HG03571 (cell line): ENCODE measurements around the gene TENM3.

ENCODE experiments used
- ATAC-seq: cut with Tn5 transposase; IDR thresholded peaks from one replicate; pipeline ENCODE4 v1.9.1; 2021; ENCODE audit not compliant: unreplicated experiment

The TENM3 gene

DNA sequence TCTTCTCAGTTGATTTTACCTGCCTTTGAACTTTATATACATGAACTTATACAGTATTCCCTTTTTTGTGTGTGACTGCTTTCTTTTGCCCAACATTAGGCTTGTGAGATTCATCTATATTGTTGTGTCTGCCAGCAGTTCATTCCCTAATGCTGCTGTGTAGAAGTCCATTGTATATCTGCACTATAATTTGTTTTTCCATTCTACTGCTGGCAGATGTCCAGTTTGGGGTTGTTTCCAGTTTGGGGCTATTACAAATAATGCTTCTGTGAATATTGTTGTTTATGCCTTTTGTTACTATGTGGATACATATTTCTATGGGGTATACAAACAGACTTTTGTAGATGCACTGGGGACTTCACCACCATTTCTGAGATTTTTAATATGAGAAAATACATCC, 405.6 kb downstream of the TENM3 start:
- ATAC-seq: no peak

DNA sequence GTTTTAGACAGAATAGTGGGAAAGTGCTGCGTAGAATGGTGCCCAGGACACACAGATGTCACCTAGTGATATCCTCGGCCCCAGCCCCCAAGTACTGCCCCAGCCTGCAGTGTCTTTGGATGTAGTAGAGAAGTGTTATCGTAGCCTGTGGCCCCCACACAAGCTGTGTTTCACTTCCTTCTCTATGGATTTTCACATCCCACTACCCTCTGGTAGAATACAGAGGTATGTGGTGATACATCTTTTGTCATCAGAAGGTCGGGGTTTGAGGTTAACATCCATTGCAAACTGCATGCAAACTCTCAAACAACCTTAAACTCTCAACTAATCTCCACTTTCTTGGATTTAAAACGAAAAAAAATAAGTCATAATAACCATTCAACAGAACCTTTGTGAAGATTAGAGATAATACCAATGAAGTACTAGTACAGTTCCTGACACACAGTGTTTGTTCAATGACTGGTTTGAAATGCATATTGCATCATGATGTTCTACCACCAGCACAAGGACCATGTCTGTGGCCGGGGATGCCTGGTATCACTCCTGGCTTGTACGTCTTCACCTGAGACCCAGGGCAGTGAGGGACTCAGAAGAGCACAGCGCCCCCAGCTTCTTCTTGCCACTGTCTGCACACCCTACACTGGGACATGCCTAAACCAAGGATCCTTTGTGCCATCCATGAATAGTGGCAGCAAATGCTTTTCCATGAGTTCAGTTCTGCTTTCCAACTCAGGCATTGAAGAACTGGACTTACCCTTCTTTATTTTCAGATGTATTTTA, 406.7 kb downstream of the TENM3 start:
- ATAC-seq: no peak

DNA sequence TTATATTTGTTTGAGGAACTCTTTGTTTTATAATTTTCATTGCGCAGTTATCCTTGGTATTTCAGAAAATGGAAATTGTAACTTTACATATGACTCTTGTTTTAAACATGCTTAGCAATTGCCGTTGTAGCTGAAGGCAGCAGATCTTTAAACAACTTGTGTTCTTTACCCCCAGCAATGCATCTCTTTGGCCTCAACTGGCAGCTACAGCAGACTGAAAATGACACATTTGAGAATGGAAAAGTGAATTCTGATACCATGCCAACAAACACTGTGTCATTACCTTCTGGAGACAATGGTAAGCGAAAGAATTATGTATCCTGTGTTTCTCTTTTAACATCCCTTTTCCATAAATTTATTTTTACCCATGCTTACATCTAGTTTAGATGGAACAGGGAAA, 410.4 kb downstream of the TENM3 start:
- ATAC-seq: no peak

DNA sequence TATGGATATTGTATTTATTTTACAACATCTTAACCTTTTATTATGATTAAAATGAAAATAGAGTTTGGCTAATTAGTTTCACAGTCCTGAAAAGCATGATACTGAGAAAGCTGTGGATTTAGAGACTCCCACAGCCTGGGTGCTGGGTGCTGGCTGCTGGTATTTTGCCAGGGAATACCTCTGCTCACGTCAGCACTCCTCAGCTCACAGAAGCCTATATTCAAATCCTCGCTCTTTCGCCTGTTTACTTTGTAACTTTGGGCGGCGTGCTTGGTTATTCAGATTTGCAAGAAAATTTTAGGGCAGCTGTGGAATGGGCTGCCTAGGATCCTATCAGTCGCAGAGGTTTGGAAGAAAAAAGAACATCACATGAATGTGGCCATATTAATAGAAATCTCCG, 412.1 kb downstream of the TENM3 start:
- ATAC-seq: no peak

DNA sequence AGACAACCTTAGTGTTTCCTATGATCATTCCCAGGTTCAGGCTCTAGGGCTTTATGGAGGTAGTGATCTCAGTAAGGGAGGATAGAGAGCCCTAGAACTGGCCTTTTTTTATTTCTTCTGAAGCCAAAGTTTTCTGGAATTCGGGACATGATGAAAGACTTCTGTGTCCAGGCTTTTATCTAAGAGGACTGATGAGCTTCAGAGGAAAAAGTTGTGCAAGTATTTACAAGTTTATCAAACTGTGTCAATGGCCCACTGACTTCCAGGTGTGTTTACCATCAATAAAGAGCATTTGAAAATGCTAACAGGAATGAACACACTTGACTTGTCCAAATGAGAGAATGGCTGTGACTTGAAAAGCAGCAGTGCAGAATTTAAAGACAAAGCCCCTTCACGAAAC, 419.3 kb downstream of the TENM3 start:
- ATAC-seq: no peak

DNA sequence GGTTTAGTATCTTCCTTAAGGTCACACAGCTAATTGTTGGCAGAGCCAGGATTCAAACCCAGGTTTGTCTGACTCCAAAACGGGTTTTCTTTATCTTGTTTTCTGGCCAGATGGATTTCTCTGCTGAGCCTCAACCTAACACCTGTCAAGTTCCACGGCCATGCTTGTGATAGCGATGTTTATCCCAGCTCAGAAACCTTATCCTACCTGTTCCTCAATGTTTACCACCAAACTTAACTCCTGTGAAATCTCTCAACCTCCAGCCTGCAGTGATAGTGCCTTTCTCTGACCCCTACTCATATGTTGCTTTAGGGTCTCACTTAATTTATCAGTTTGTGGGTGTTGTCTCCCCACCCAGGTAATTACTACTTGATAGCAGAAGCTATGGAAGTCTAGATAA, 428.0 kb downstream of the TENM3 start:
- ATAC-seq: no peak

DNA sequence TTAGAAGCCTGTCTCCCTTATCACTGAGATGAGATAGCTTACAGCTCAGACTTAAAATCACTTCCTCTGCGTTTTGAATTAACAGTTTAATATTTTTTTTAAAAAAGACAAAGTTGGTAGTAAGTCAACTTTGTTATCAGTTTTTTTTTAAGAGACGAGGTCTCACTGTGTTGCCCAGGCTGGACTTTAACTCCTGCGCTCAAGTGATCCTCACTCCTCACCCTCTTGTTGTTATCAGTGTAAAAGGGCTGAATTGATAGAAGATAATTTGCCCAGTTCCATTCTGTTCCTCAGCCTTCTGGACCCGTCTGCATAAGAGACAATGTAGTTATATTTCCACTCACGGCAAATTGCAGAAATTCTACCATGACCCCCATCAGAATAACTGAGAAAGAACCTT, 428.5 kb downstream of the TENM3 start:
- ATAC-seq: no peak

DNA sequence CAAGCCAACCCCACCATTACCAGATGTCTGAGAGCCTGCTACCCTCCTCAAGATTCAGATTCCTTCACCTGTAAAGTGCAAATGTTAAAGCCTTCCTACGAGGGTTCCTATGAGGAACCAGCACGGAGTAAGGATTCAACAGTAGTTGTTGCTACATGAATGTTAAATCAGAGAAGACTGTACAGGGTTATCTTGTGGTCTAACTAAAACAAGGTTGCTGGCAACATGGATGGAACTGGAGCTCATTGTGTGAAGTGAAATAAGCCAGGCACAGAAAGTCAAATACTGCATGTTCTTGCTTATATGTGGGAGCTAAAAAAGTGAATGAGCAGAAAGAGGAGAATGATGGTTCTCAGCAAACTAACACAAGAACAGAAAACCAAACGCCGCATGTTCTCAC, 435.4 kb downstream of the TENM3 start:
- no peak for ATAC-seq

DNA sequence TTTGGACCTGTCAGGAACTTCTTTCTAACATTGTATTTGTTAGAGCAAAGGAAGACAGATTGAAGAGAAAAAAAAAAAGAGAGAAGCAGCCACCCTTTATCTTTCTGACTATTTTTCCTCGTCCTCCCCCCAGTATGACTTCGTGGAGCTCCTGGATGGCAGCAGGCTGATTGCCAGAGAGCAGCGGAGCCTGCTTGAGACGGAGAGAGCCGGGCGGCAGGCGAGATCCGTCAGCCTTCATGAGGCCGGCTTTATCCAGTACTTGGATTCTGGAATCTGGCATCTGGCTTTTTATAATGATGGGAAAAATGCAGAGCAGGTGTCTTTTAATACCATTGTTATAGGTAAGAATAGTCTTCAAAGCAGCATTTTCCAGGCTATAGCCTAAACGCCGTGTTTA, 436.3 kb downstream of the TENM3 start:
- no peak for ATAC-seq

DNA sequence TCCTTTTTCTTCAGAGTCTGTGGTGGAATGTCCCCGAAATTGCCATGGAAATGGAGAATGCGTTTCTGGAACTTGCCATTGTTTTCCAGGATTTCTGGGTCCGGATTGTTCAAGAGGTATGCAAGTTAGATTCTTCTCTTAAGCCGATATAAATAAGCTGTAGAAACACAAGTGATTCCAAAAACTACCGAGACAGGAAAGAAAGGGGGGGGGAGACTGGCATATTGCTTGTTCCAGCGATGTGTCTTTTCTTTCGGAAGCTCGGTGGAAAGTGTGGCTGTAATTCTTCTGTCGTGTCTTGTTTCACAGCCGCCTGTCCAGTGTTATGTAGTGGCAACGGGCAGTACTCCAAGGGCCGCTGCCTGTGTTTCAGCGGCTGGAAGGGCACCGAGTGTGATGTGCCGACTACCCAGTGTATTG, 437.0 kb downstream of the TENM3 start:
- ATAC-seq: no peak

DNA sequence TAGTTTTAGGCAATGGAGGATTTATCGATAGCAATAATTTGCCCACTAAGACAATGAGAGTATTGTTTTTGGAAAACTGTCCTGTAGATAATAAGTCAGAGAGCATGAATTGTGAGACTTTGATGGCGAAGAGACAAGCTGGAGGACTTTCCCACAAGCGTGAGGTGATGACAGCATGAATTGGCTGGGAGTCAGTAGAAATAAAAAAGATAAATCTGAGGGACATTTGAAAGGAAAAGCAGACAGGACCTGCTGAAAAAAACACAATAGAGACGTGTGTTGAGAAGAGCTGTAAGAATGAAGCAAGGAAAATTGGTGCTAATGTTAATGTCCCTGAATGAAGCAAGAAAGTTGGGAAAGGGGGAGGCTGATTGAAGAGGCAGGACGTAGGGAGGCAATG, 440.5 kb downstream of the TENM3 start:
- no peak for ATAC-seq

DNA sequence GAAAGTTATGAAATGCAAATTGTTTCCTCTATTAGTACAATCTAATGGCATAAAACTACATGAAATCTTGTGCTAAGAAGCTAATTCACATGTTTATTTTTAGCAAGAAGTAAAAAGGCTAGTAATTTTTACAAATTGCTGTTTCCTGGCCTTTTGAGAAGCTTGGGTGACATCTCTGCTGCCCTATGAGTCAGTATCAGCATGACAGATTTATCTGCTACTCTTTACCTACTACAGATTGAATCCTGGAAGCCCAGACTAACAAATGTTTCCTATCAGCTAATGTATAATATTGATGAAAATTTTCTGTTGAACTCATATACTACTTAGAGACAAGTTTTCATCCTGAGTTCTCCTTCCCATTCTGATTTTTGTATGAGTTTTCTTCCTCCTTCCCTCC, 441.6 kb downstream of the TENM3 start:
- no peak for ATAC-seq

DNA sequence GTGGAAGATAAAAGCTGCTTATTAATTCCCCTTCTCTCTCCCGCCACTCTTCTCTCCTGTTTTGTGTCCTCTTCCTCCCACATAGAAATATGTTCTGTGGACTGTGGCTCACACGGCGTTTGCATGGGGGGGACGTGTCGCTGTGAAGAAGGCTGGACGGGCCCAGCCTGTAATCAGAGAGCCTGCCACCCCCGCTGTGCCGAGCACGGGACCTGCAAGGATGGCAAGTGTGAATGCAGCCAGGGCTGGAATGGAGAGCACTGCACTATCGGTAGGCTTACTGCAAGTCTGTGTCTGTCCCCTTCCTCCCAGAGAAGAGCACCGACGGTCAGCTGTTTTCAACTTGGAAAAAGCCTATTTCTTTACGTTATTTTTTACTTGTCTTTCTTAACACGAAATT, 444.9 kb downstream of the TENM3 start:
- no peak for ATAC-seq

DNA sequence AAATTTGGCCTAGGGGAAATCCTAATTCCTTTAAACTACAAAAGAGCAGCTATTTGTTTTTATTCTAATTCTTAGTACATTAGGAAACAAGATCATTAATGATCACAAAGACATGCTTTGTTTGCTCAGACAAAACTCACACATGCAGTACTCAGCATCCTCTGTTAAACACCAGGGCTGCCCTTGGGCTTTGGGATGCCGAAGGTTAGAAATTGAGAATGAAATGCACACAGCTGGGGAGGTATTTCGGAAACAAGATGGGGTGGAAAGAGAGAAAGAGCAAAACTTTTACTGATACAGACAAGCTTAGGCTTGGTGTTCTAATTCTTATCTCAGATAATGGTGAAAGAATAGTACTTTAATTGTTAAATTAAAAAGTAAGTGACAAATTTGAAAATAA, 451.3 kb downstream of the TENM3 start:
- no peak for ATAC-seq

DNA sequence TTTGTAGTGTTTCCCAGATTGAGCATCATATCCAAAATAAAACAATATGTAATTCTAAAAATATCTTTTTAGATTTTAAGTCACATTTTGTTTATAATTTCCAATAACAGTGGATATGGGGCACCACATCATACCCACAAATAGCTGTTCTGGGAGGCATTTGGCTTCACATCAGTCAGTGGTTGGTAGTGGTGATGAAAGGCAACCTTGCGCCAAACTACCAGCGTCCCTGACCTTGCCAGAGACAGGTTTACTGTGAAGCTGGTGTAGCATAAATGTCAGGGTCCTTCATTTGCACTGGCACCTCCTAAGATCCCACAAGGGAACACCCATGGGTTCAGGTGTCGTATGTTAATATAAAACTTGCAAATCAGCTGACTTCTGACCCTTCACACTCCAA, 451.8 kb downstream of the TENM3 start:
- ATAC-seq: no peak

DNA sequence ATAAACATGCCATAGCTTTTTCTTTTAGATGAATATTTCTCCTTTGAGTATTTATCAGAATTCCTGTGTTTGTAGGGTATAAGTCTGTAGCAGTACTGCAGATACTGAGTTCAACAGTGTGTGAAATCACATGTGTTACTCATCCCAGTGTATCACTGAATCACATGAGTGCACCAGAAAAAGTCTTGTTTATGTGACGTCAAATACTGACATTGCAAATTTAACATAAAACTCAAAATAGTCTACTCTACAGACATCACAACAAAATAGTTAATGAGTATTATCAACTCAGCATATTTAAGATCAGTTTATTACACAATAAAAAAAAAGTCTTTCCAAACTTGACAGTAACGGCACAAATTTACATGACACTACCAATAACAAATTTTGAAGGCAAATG, 452.6 kb downstream of the TENM3 start:
- no peak for ATAC-seq

DNA sequence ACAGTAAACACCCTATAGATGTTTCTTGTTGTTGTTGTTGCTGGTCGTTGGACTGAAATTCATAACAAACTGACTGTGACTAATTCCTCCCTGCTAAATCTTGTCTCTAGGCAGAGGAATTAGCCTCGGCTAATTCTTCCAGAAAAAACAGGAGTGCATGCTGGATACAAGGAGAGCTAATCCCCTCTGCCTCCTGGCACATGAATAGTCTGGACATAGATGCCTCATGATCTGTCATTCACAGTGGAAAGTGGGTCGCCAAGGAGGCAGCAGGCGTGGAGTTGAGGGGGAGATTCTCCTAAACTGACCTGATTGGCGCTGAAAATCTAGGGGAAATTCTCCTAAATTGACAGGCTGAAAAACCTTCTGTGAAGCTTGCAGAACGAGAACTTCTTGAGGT, 453.9 kb downstream of the TENM3 start:
- ATAC-seq: no peak

DNA sequence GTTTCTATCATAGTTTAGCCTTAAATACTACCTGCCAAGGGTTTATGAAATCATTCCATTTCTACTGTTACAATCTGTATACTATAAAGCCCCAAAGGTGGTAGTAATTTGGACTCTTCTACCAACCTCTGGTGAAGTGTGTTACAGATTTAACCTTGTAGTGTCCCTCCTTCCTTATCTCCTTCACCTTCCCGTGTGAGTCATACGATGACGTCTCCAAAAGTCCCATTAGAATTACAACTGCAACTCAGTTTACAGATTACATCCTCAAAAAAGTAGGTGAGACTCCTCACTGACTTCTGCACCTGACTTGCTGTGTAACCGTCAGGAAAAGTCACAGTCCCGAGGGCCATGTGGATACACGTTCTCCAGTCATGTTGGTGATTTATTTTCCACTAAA, 455.0 kb downstream of the TENM3 start:
- no peak for ATAC-seq

DNA sequence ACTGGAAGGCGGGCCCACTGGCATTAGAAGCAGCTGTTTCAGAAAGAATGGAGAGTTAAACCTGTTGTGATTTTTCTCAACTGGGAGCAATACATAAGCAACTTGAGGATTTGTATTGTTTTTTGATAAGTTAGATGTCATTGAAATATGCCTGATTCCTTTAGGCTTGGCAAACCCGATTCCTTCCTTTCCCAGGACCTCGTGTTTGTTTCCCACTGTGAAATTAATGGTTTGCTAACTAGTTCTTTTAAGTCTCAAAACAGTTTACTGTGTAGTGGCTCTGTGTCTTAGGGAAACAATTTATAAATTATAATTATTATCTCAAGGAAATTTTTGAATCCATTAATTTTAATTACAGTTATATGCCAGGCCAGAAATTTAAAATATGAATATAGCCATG, 456.0 kb downstream of the TENM3 start:
- no peak for ATAC-seq

DNA sequence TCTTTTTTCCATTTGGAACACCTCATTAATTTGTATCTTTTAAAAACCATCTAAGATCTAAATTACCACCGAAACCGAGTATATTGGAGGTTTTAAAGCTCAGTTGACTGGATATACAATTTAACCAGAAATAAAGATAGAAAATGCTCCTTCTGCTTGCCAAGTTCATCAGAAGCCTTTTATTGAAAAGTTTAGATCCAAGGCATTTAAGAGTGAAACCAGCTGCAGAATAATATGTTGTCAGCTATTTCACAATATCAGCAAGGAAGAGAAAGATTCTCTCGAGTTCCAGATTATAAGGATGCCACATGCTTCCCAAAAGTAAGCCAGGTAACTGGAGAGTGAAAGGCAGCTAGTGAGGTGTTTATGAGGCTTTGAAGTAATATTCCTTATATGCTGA, 456.6 kb downstream of the TENM3 start:
- no peak for ATAC-seq

DNA sequence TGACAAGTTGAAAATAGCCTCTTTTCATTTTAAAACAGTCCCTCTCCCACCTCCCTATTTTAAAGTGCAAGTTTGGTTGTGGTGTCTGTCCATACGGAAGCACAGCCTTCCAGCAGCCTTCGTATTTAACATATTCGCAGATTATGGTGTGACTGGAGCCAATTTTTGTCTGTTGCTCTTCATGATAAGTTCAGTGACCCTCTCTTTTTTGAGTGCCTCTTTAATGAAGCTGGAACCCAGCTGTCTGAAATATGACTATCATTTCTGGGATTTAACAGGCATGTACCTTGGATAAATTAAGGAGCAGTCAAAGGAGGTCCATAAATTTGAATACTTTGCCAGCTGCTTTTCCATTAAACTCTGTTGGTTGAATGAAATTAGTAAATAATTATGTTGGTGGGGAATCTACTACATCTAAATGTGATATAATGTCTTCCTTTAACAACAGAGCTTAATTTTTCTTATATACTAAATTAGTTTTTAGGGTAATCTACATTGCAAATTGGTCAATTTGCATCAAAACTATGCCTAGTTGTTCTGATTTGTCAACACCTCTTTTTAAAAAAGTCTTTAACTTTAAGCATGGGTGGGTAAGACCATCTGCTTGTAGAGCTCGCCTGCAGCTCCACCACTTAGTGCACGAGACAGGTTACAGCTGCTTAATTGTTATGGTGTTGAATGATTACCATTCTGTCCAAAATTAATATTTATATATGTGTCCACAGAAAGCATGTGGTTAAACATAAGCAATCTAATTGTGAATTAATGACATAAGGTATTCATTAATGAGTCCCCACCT, 457.4 kb downstream of the TENM3 start:
- ATAC-seq: no peak

DNA sequence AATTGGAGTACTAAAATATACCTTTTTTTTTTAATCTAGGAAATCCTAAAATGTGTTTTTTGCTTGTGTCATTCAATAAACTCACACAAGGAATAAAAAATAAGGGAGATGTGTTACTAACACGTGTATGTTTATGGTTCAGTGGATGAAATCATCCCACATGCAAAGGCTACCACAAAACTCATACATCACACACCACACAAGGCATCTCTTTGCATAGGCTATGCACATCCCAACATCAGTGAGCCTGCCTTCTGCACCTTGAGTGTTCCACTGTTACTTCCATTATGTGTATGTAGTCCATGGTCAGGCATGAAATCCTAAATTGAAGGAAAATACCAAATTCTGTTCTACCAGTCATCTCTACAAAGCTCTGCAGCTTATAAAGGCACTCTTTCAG, 460.9 kb downstream of the TENM3 start:
- no peak for ATAC-seq

DNA sequence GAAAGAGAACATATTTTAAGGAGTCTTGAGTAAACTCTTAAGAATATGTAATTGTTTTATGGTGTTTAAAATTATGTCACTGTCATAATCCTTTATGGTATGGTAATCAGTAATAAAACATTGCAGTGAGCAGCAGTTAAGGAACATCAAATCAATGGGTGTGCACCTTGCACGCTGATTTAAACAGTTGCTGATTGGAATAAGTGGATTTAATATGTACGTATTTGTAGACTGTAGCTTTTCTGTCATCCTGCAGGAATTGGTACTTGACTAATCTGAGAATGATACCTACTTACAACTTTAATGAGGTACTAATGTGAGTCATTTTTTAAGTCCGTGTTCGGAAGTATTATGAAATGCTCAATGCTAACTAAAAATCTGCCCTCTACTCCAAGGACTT, 461.7 kb downstream of the TENM3 start:
- ATAC-seq: no peak
